ENCODE measurements around the gene ICAM2. TPM values are rescaled to one million over a fixed set of nuclear protein-coding genes. Genes with fewer than 3 reads are reported as not detected.
A peak's percentile ranks its signal among the peaks of the same experiment; 100 is the strongest.

The ICAM2 gene
- total RNA-seq, 1 donor from 2014 or later, result 55.7 TPM

GRCh38 chr17:64003526-64004121 is 16.8 kb downstream of the ICAM2 start:
- H3K4me1 ChIP-seq, result peaks cover 29% of the 10 kb centered on the region
- TF ChIP-seq CTCF (IDR thresholded peaks at IDR 0.05), result no peak
- no peak for TF ChIP-seq POLR2A (IDR thresholded peaks at IDR 0.05)
- TF ChIP-seq POLR2AphosphoS5 (IDR thresholded peaks at IDR 0.05; ENCODE audit: insufficient read depth in 1 of 2, low read depth in 1 of 2), result no peak
- H3K36me3 ChIP-seq, result no peaks in the 10 kb centered on the region
- intact Hi-C loops (cut with DNase I), result no loop called here
- H3K27ac ChIP-seq, result no peak overlapping the region
- no peaks in the 10 kb centered on the region for H3K9me3 ChIP-seq
- DNase-seq (ENCODE audit: extremely low spot score in 2 of 2), result peak in 1 of 2 donors; percentile 71
- no peak overlapping the region for H3K4me3 ChIP-seq
- no peaks in the 10 kb centered on the region for H3K27me3 ChIP-seq

GRCh38 chr17:64002658-64003525 is 17.5 kb downstream of the ICAM2 start:
- no peak overlapping the region for H3K27ac ChIP-seq
- no peaks in the 10 kb centered on the region for H3K27me3 ChIP-seq
- intact Hi-C loops (cut with DNase I), result no loop called here
- no peak for TF ChIP-seq POLR2AphosphoS5 (IDR thresholded peaks at IDR 0.05; ENCODE audit: insufficient read depth in 1 of 2, low read depth in 1 of 2)
- TF ChIP-seq CTCF (IDR thresholded peaks at IDR 0.05), result no peak
- no peak for TF ChIP-seq POLR2A (IDR thresholded peaks at IDR 0.05)
- H3K36me3 ChIP-seq, result no peaks in the 10 kb centered on the region
- H3K4me1 ChIP-seq, result peaks cover 29% of the 10 kb centered on the region
- peak; percentile 72 to 89 for DNase-seq (ENCODE audit: extremely low spot score in 2 of 2)
- H3K9me3 ChIP-seq, result no peaks in the 10 kb centered on the region
- H3K4me3 ChIP-seq, result no peak overlapping the region

- H3K4me3 ChIP-seq, result no peak overlapping the region
- intact Hi-C loops (cut with DNase I), result no loop called here
- H3K27me3 ChIP-seq, result no peaks in the 10 kb centered on the region
- peak; percentile 81 to 83 for DNase-seq (ENCODE audit: extremely low spot score in 2 of 2)
- no peaks in the 10 kb centered on the region for H3K36me3 ChIP-seq
- no peaks in the 10 kb centered on the region for H3K9me3 ChIP-seq
- peaks cover 33% of the 10 kb centered on the region for H3K4me1 ChIP-seq
- TF ChIP-seq POLR2A (IDR thresholded peaks at IDR 0.05) (no peak), POLR2AphosphoS5 (IDR thresholded peaks at IDR 0.05; ENCODE audit: insufficient read depth in 1 of 2, low read depth in 1 of 2) (peak in 1 of 2 donors; percentile 21)
- peak overlapping the region; percentile 48 for H3K27ac ChIP-seq
Measured at GRCh38 chr17:64001763-64002529, 18.5 kb downstream of the ICAM2 start.

DNA sequence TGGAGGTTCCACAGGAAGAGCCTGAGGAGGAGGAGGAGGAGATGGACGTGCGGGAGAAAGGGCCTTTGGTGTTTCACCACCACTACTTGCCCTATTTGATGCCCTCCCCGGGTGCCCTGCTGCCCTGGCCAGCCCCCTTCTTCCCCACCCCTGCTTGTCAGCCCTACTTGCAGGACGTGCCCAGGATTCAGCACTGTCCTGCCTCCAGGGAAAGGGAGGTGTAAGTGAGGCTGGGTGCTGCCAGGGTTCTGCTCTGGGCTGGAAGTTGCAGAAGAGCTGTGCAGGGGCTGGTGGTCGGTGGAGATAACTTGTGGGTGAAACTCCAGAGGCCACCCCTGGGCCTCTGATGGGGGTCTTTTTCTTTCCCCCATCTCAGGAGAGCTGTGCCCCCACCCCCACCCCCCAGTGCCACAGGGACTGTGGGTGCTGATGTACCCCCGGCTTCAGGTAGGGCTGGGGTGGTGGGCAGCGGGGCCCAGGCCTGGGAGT is 19.3 kb downstream of the ICAM2 start:
- Histone ChIP-seq H3K9me3 (no peaks in the 10 kb centered on the region), H3K4me1 (peaks cover 26% of the 10 kb centered on the region), H3K36me3 (no peaks in the 10 kb centered on the region), H3K4me3 (no peak overlapping the region), H3K27ac (no peak overlapping the region), H3K27me3 (no peaks in the 10 kb centered on the region)
- TF ChIP-seq POLR2A (IDR thresholded peaks at IDR 0.05), result no peak
- no peak for TF ChIP-seq CTCF (IDR thresholded peaks at IDR 0.05)
- no peak for TF ChIP-seq POLR2AphosphoS5 (IDR thresholded peaks at IDR 0.05; ENCODE audit: insufficient read depth in 1 of 2, low read depth in 1 of 2)
- peak; percentile 65 to 79 for DNase-seq (ENCODE audit: extremely low spot score in 2 of 2)
- intact Hi-C loops (cut with DNase I), result no loop called here

All from vagina (tissue), 2 donors.